IPS-NIHi11 (cell line): ENCODE data around the gene ADNP.
"Not testable (repeated sequence)": the region's sequence is repeated elsewhere in the genome, so short reads cannot be mapped to it uniquely, and the experiment has no call there.

Source experiments
- DNase-seq: peaks from one replicate; pipeline ENCODE4 v3.0.0; 2012; ENCODE audit warnings: mixed read lengths, low spot score

The ADNP gene

GRCh38 chr20:50931306-50932015 is at the start of gene ADNP:
Gene ADNP (minus strand): TSS chr20:50931437. CDS start chr20:50903996, 27,441 bp downstream.
- DNase-seq, result peak; percentile 84

- DNase-seq, result no peak
Observed at GRCh38 chr20:50980071-50980681, 48.9 kb upstream of the ADNP start.

- DNase-seq, result not testable (repeated sequence)
Observed at GRCh38 chr20:50978533-50978932, 47.3 kb upstream of the ADNP start.

- no peak for DNase-seq
Observed at GRCh38 chr20:50977066-50978021, 46.1 kb upstream of the ADNP start.

GRCh38 chr20:50975701-50976330 is 44.6 kb upstream of the ADNP start:
- DNase-seq, result no peak

- no peak for DNase-seq
Observed at GRCh38 chr20:50969912-50970311, 38.7 kb upstream of the ADNP start.

GRCh38 chr20:50969435-50969834 is 38.2 kb upstream of the ADNP start:
- DNase-seq, result no peak

- DNase-seq, result no peak
Observed at GRCh38 chr20:50968289-50968688, 37.1 kb upstream of the ADNP start.

GRCh38 chr20:50967586-50967985 is 36.3 kb upstream of the ADNP start:
- no peak for DNase-seq

GRCh38 chr20:50959543-50960126 is 28.4 kb upstream of the ADNP start:
- DNase-seq, result no peak

- peak; percentile 81 for DNase-seq
Observed at GRCh38 chr20:50958615-50959542, 27.6 kb upstream of the ADNP start, which contains the start of gene MOCS3. Gene MOCS3 (plus strand): TSS chr20:50958818. CDS start chr20:50958843, 25 bp downstream.

- peak; percentile 87 for DNase-seq
Observed at GRCh38 chr20:50957798-50958614, 26.8 kb upstream of the ADNP start, which contains the start of gene DPM1. Gene DPM1 (minus strand): TSS chr20:50958532. CDS start chr20:50958523, 9 bp downstream.

GRCh38 chr20:50957276-50957675 is 26.0 kb upstream of the ADNP start:
- DNase-seq, result no peak

- DNase-seq, result no peak
Observed at GRCh38 chr20:50953821-50954220, 22.6 kb upstream of the ADNP start.

GRCh38 chr20:50953196-50953595 is 22.0 kb upstream of the ADNP start:
- DNase-seq, result no peak

GRCh38 chr20:50948132-50948785 is 17.0 kb upstream of the ADNP start:
- DNase-seq, result no peak

GRCh38 chr20:50943069-50943468 is 11.8 kb upstream of the ADNP start:
- no peak for DNase-seq

- no peak for DNase-seq
Observed at GRCh38 chr20:50933589-50933988, 2.4 kb upstream of the ADNP start.

GRCh38 chr20:50932691-50933280 is 1.5 kb upstream of the ADNP start:
- DNase-seq, result no peak
